Endothelial cell of umbilical vein (primary cell): Measurements from ENCODE around the gene EIF3B. TPM values are rescaled to one million over a fixed set of nuclear protein-coding genes. Genes with fewer than 3 reads are reported as not detected.

Source experiments
- BruUV-seq: library from RNA; stranded (reverse); fragments of 400-500 nt; replicated peaks from 2 replicates; lab custom pipeline; 2021; lab: Mats Ljungman, UMichigan
- CTCF ChIA-PET: fragments of 300-600, 350-600 bp; sonication (Branson Sonifier 250); formaldehyde crosslinking; loops from one replicate; lab custom pipeline; 2021; ENCODE audit warnings: antibody characterized with exemption, inconsistent platforms; lab: Charles Lee
- POLR2A ChIA-PET: fragments of 300-600, 350-600 bp; sonication (Branson Sonifier 250); formaldehyde crosslinking; loops from one replicate; lab custom pipeline; 2021; ENCODE audit warnings: antibody characterized with exemption, inconsistent platforms; lab: Charles Lee
- DNase-seq: peaks from one replicate; pipeline ENCODE4 v3.0.0-alpha.2; 2011; ENCODE audit warnings: low read depth, low spot score
- FAIRE-seq: peaks from 2 replicates; lab custom pipeline; 2011; peaks lifted over from hg19 to GRCh38; lab: Jason Lieb, UNC
- H2AFZ ChIP-seq: 2 replicates; pipeline ENCODE4 v1.6.0; 2012; ENCODE audit warnings: low read depth, low read length, control low read depth, inconsistent platforms
- H3K27ac ChIP-seq: 2 replicates; pipeline ENCODE4 v1.5.1; 2011; ENCODE audit warnings: low read depth, mild to moderate bottlenecking, control low read depth, low read length, moderate library complexity; ENCODE audit not compliant: insufficient read depth
- H3K27me3 ChIP-seq, 2 experiments: 2 replicates each; pipeline versions ENCODE4 v1.6.0 to v1.6.1; 2011; ENCODE audit warnings: low read length in 2 of 2, mixed read lengths in 1 of 2; ENCODE audit not compliant: control insufficient read depth in 2 of 2, insufficient read depth in 2 of 2
- H3K36me3 ChIP-seq, 2 experiments: 2 replicates in 1 of 2; 3 replicates in 1 of 2; pipeline ENCODE4 v1.5.1; 2011; ENCODE audit warnings: low read length in 2 of 2, mild to moderate bottlenecking in 1 of 2, moderate library complexity in 1 of 2; ENCODE audit not compliant: control insufficient read depth in 2 of 2, insufficient read depth in 2 of 2; ENCODE audit errors: extremely low read depth in 1 of 2
- H3K4me1 ChIP-seq: 3 replicates; pipeline ENCODE4 v1.5.1; 2011; ENCODE audit warnings: mild to moderate bottlenecking, low read length; ENCODE audit not compliant: control insufficient read depth, insufficient read depth; ENCODE audit errors: extremely low read depth
- H3K4me2 ChIP-seq: 2 replicates; pipeline ENCODE4 v1.6.1; 2011; ENCODE audit warnings: low read length, control low read depth, mixed read lengths; ENCODE audit not compliant: insufficient read depth
- H3K4me3 ChIP-seq, 3 experiments: fragments of 200-600 bp in 1 of 3; sonication (generic), shearing (Covaris generic) in 1 of 3; replicated peaks in 1 of 3; 2 replicates each; pipeline ENCODE4 v1.5.1; 2011 to 2016; ENCODE audit warnings: control low read depth in 3 of 3, low read length in 3 of 3, mild to moderate bottlenecking in 2 of 3, inconsistent platforms in 1 of 3, low read depth in 1 of 3, moderate library complexity in 1 of 3; ENCODE audit not compliant: insufficient read depth in 1 of 3
- H3K79me2 ChIP-seq: 2 replicates; pipeline ENCODE4 v1.6.0; 2012; ENCODE audit warnings: low read length, inconsistent platforms; ENCODE audit not compliant: control insufficient read depth, insufficient read depth
- H3K9ac ChIP-seq: replicated peaks from 2 replicates; pipeline ENCODE3; 2011; ENCODE audit warnings: low read length, control low read depth; ENCODE audit not compliant: insufficient read depth; ENCODE audit errors: extremely low read depth
- H3K9me1 ChIP-seq: replicated peaks from 3 replicates; pipeline ENCODE4 v1.6.0; 2011; ENCODE audit warnings: mild to moderate bottlenecking, low read length; ENCODE audit not compliant: control insufficient read depth, insufficient read depth; ENCODE audit errors: extremely low read depth
- H3K9me3 ChIP-seq: replicated peaks from 2 replicates; pipeline ENCODE4 v1.5.1; 2012; ENCODE audit warnings: low read length, inconsistent platforms; ENCODE audit not compliant: control insufficient read depth, insufficient read depth
- H4K20me1 ChIP-seq: replicated peaks from 2 replicates; pipeline ENCODE3; 2011; ENCODE audit warnings: mild to moderate bottlenecking, low read length; ENCODE audit not compliant: control insufficient read depth, insufficient read depth; ENCODE audit errors: extremely low read depth
- CTCF ChIP-seq, 2 donors: IDR thresholded peaks; 1 replicate in 1 of 2; 2 replicates in 1 of 2; pipeline ENCODE4 v1.5.1; 2011; ENCODE audit warnings: low read length in 2 of 2, mild to moderate bottlenecking in 2 of 2, moderate library complexity in 2 of 2, control low read depth in 1 of 2, inconsistent platforms in 1 of 2, low read depth in 1 of 2; ENCODE audit not compliant: insufficient read depth in 1 of 2; ENCODE audit errors: extremely low read depth in 1 of 2
- EZH2 ChIP-seq: IDR thresholded peaks from 2 replicates; pipeline ENCODE4 v1.6.1; 2012; ENCODE audit warnings: borderline replicate concordance, low read depth, mild to moderate bottlenecking, moderate library complexity, low read length, inconsistent platforms; ENCODE audit not compliant: severe bottlenecking
- FOS ChIP-seq: IDR thresholded peaks from 2 replicates; pipeline ENCODE4 v1.6.1; 2011; ENCODE audit warnings: mild to moderate bottlenecking, low read length, moderate library complexity, borderline replicate concordance; ENCODE audit not compliant: insufficient read depth
- JUN ChIP-seq: IDR thresholded peaks from 2 replicates; pipeline ENCODE4 v1.6.1; 2011; ENCODE audit warnings: borderline replicate concordance, low read depth; ENCODE audit not compliant: insufficient read length, insufficient read depth
- MAX ChIP-seq: IDR thresholded peaks from 2 replicates; pipeline ENCODE4 v1.6.1; 2011; ENCODE audit not compliant: insufficient read depth, insufficient read length
- MYC ChIP-seq: IDR thresholded peaks from one replicate; pipeline ENCODE4 v1.6.1; 2011; ENCODE audit warnings: mild to moderate bottlenecking, low read depth, low read length
- POLR2AphosphoS5 ChIP-seq: IDR thresholded peaks from 2 replicates; pipeline ENCODE4 v1.6.1; 2012; ENCODE audit warnings: low read depth, mild to moderate bottlenecking, control low read depth, low read length, moderate library complexity; ENCODE audit not compliant: insufficient read depth
- dilution Hi-C: fragments of 300-500 bp; cut with MboI; formaldehyde crosslinking; loops from one replicate; pipeline ENCODE4 v1.15.0; 2019; ENCODE audit warnings: low sequenced_read_pairs; ENCODE audit not compliant: extremely low pct_ligation_motif_present
- intact Hi-C: fragments of 100-400 bp; cut with micrococcal nuclease; formaldehyde crosslinking; loops from one replicate; pipeline ENCODE4 v1.10.0; 2022
- polyA plus RNA-seq, 4 experiments: library from polyadenylated mRNA; depleted of rRNA in 3 of 4; stranded (reverse) in 3 of 4; unstranded in 1 of 4; fragments of >200 nt; gene quantifications; 2 replicates each; pipeline versions ENCODE4 v1.2.1 to v1.2.3, GENCODE V29; 2011 to 2012; ENCODE audit warnings: missing spikeins in 1 of 4
- total RNA-seq: library from RNA; stranded (reverse); gene quantifications from 2 replicates; pipeline ENCODE4 v1.2.3, GENCODE V29; 2021

The EIF3B gene
- total and polyA plus RNA-seq, 2 donors (not counting 3 experiments of a cell fraction or from before 2014, with no cell fraction given), result 104 to 207 TPM

GRCh38 chr7:2417981-2418481, 63.4 kb downstream of the EIF3B start:
- ChIA-PET CTCF (interaction anchor here (1.0 kb wide), 1 partner anchor 13 kb away, joined by 3 read pairs; no protein-coding TSS in a partner anchor), POLR2A (no interaction called here)
- no peak overlapping the region for H3K4me2 ChIP-seq
- no peaks in the 10 kb centered on the region for H3K9me3 ChIP-seq
- no TSS peak for BruUV-seq
- DNase-seq, result no peak
- H3K9me1 ChIP-seq, result no peaks in the 10 kb centered on the region
- H3K4me1 ChIP-seq, result peaks cover 5% of the 10 kb centered on the region
- no peak overlapping the region for H3K27ac ChIP-seq
- H3K4me3 ChIP-seq, result no peak overlapping the region
- H2AFZ ChIP-seq, result no peak overlapping the region
- H3K27me3 ChIP-seq, result no peaks in the 10 kb centered on the region
- dilution Hi-C loops (no loop called here), intact Hi-C loops (no loop called here)
- no peak overlapping the region for H3K9ac ChIP-seq
- no peaks in the 10 kb centered on the region for H4K20me1 ChIP-seq
- no peaks in the 10 kb centered on the region for H3K36me3 ChIP-seq
- H3K79me2 ChIP-seq, result no peaks in the 10 kb centered on the region
- TF ChIP-seq FOS, result no peak
- no peak for TF ChIP-seq MYC
- no peak for TF ChIP-seq JUN
- TF ChIP-seq CTCF (IDR thresholded peaks at IDR 0.05; ENCODE audit: extremely low read depth in 1 of 2, insufficient read depth in 1 of 2, low read depth in 1 of 2, low read length in 2 of 2), result no peak
- no peak for TF ChIP-seq EZH2
- TF ChIP-seq POLR2AphosphoS5, result no peak
- TF ChIP-seq MAX, result no peak
- FAIRE-seq, result no peak
